Measurements from ENCODE around the gene AP5M1. TPM values are rescaled to one million over a fixed set of nuclear protein-coding genes. Genes with fewer than 3 reads are reported as not detected.

AP5M1 gene
- total and polyA plus RNA-seq, 2 experiments from 2014 or later: 27.8 to 38.3 TPM

GRCh38 chr14:57277062-57277461 lies 8.3 kb downstream of the AP5M1 start:
- Histone ChIP-seq H3K79me2 (peaks cover 41% of the 10 kb centered on the region), H3K9me3 (ENCODE audit: low read depth) (no peaks in the 10 kb centered on the region), H2AFZ (no peak overlapping the region), H3K4me1 (ENCODE audit: insufficient read depth) (no peaks in the 10 kb centered on the region), H3K27ac (no peak overlapping the region), H3K27me3 (no peaks in the 10 kb centered on the region), H3K9me2 (replicated peaks; ENCODE audit: insufficient read depth) (no peaks in the 10 kb centered on the region), H4K20me1 (ENCODE audit: insufficient read depth, poor library complexity, severe bottlenecking) (peaks cover 4% of the 10 kb centered on the region), H3K36me3 (replicated peaks; ENCODE audit: insufficient read depth, low read depth) (no peaks in the 10 kb centered on the region), H3K4me2 (no peak overlapping the region), H3K4me3 (no peak overlapping the region)
- no peak for DNase-seq (ENCODE audit: low spot score)
- TF ChIP-seq CTCF (IDR thresholded peaks at IDR 0.05; ENCODE audit: poor library complexity) (no peak), EZH2phosphoT487 (IDR thresholded peaks at IDR 0.05; ENCODE audit: low read depth, severe bottlenecking, unreplicated experiment) (no peak), EZH2 (IDR thresholded peaks at IDR 0.05; ENCODE audit: borderline replicate concordance) (no peak)
- 97% methylated on average over 3 of the region's 3 CpGs for WGBS (ENCODE audit: low lambda C conversion rate, missing lambda C conversion rate)

- no peak for DNase-seq (ENCODE audit: low spot score)
- Histone ChIP-seq H4K20me1 (ENCODE audit: insufficient read depth, poor library complexity, severe bottlenecking) (no peaks in the 10 kb centered on the region), H3K79me2 (no peaks in the 10 kb centered on the region), H3K4me3 (no peak overlapping the region), H3K9me3 (ENCODE audit: low read depth) (no peaks in the 10 kb centered on the region), H2AFZ (no peak overlapping the region), H3K4me2 (no peak overlapping the region), H3K27me3 (no peaks in the 10 kb centered on the region), H3K9me2 (replicated peaks; ENCODE audit: insufficient read depth) (no peaks in the 10 kb centered on the region), H3K36me3 (replicated peaks; ENCODE audit: insufficient read depth, low read depth) (no peaks in the 10 kb centered on the region), H3K27ac (no peak overlapping the region), H3K4me1 (ENCODE audit: insufficient read depth) (no peaks in the 10 kb centered on the region)
- WGBS (ENCODE audit: low lambda C conversion rate, missing lambda C conversion rate): 76% methylated on average over 2 of the region's 2 CpGs
- TF ChIP-seq EZH2phosphoT487 (IDR thresholded peaks at IDR 0.05; ENCODE audit: low read depth, severe bottlenecking, unreplicated experiment) (no peak), CTCF (IDR thresholded peaks at IDR 0.05; ENCODE audit: poor library complexity) (no peak), EZH2 (IDR thresholded peaks at IDR 0.05; ENCODE audit: borderline replicate concordance) (no peak)
These were observed 19.0 kb downstream of the AP5M1 start for GRCh38 chr14:57287745-57288144.

GRCh38 chr14:57290751-57291150 lies 22.0 kb downstream of the AP5M1 start:
- Histone ChIP-seq H2AFZ (no peak overlapping the region), H3K36me3 (replicated peaks; ENCODE audit: insufficient read depth, low read depth) (no peaks in the 10 kb centered on the region), H3K4me1 (ENCODE audit: insufficient read depth) (no peaks in the 10 kb centered on the region), H3K27me3 (no peaks in the 10 kb centered on the region), H3K4me3 (no peak overlapping the region), H3K9me2 (replicated peaks; ENCODE audit: insufficient read depth) (no peaks in the 10 kb centered on the region), H3K4me2 (peak overlapping the region; percentile 30), H3K79me2 (no peaks in the 10 kb centered on the region), H4K20me1 (ENCODE audit: insufficient read depth, poor library complexity, severe bottlenecking) (no peaks in the 10 kb centered on the region), H3K9me3 (ENCODE audit: low read depth) (no peaks in the 10 kb centered on the region), H3K27ac (no peak overlapping the region)
- DNase-seq (ENCODE audit: low spot score): peak; percentile 33
- TF ChIP-seq CTCF (IDR thresholded peaks at IDR 0.05; ENCODE audit: poor library complexity): no peak
- 38% methylated on average over 5 of the region's 5 CpGs for WGBS (ENCODE audit: low lambda C conversion rate, missing lambda C conversion rate)
